Measurements from ENCODE around the gene GSTP1. TPM values are rescaled to one million over a fixed set of nuclear protein-coding genes. Genes with fewer than 3 reads are reported as not detected.

The GSTP1 gene
- total and polyA plus RNA-seq, 2 of the 8 experiments (the other 6 are each of a cell fraction or from before 2014, with no cell fraction given), result 1,454 to 3,329 TPM

DNA sequence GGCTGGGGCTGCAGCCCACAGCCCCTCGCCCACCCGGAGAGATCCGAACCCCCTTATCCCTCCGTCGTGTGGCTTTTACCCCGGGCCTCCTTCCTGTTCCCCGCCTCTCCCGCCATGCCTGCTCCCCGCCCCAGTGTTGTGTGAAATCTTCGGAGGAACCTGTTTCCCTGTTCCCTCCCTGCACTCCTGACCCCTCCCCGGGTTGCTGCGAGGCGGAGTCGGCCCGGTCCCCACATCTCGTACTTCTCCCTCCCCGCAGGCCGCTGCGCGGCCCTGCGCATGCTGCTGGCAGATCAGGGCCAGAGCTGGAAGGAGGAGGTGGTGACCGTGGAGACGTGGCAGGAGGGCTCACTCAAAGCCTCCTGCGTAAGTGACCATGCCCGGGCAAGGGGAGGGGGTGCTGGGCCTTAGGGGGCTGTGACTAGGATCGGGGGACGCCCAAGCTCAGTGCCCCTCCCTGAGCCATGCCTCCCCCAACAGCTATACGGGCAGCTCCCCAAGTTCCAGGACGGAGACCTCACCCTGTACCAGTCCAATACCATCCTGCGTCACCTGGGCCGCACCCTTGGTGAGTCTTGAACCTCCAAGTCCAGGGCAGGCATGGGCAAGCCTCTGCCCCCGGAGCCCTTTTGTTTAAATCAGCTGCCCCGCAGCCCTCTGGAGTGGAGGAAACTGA, 731 bp downstream of the GSTP1 start (continued):
- TF ChIP-seq SIX5 (IDR thresholded peaks at IDR 0.05; ENCODE audit: low read depth, low read length) (no peak), CEBPB (IDR thresholded peaks at IDR 0.05; ENCODE audit: low read depth, low read length) (no peak), YY1 (IDR thresholded peaks at IDR 0.05; ENCODE audit: low read depth, low read length) (no peak), RXRA (IDR thresholded peaks at IDR 0.05; ENCODE audit: insufficient read depth, low read depth, low read length) (no peak), EZH2 (IDR thresholded peaks at IDR 0.05; ENCODE audit: low read depth, low read length, severe bottlenecking) (no peak), KDM1A (IDR thresholded peaks at IDR 0.05; ENCODE audit: borderline replicate concordance, low read length) (no peak), SIRT6 (IDR thresholded peaks at IDR 0.05; ENCODE audit: low read length) (no peak), JUN (IDR thresholded peaks at IDR 0.05; ENCODE audit: low read depth, low read length) (no peak), SRF (IDR thresholded peaks at IDR 0.05; ENCODE audit: low read depth, low read length) (no peak), SIN3A (conservative IDR thresholded peaks at IDR 0.05 in 1 of 2, IDR thresholded peaks at IDR 0.05 in 1 of 2; ENCODE audit: low read depth in 1 of 2, low read length in 2 of 2) (no peak), RBBP5 (IDR thresholded peaks at IDR 0.05; ENCODE audit: borderline replicate concordance, low read depth, low read length) (0 out of 2 replicates have a peak, but pooled peaks have one; percentile 33), SAP30 (IDR thresholded peaks at IDR 0.05; ENCODE audit: insufficient read depth, insufficient replicate concordance, low read length) (peak; percentile 12), EGR1 (IDR thresholded peaks at IDR 0.05; ENCODE audit: borderline replicate concordance, low read depth, low read length) (no peak), BACH1 (IDR thresholded peaks at IDR 0.05; ENCODE audit: low read length) (no peak; the same call in 1 of the 2 replicates), SP1 (IDR thresholded peaks at IDR 0.05; ENCODE audit: low read depth, low read length) (no peak), HDAC6 (IDR thresholded peaks at IDR 0.05; ENCODE audit: low read depth, low read length) (no peak), KDM4A (IDR thresholded peaks at IDR 0.05; ENCODE audit: low read depth, low read length, severe bottlenecking) (no peak), RNF2 (IDR thresholded peaks at IDR 0.05; ENCODE audit: borderline replicate concordance, low read depth, low read length, missing control alignments, poor library complexity, severe bottlenecking) (no peak), RAD21 (IDR thresholded peaks at IDR 0.05 in 1 of 2, conservative IDR thresholded peaks at IDR 0.05 in 1 of 2; ENCODE audit: low read depth in 2 of 2, low read length in 2 of 2) (no peak; a peak in 1 of 4 replicates), POLR2AphosphoS5 (IDR thresholded peaks at IDR 0.05; ENCODE audit: low read depth, low read length) (no peak; the same call in 1 of the 2 replicates), GTF2F1 (IDR thresholded peaks at IDR 0.05; ENCODE audit: borderline replicate concordance, low read depth, low read length) (no peak), JUND (IDR thresholded peaks at IDR 0.05; ENCODE audit: low read length) (no peak), TEAD4 (IDR thresholded peaks at IDR 0.05; ENCODE audit: low read depth, low read length) (no peak)
- TF ChIP-seq, protein P1, sequence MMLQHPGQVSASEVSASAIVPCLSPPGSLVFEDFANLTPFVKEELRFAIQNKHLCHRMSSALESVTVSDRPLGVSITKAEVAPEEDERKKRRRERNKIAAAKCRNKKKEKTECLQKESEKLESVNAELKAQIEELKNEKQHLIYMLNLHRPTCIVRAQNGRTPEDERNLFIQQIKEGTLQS (IDR thresholded peaks at IDR 0.05; ENCODE audit: insufficient read depth, low read depth, low read length), result no peak
